Epithelial cell of proximal tubule (primary cell): Measurements from ENCODE around the gene ERI3. TPM values are rescaled to one million over a fixed set of nuclear protein-coding genes. Genes with fewer than 3 reads are reported as not detected.

Source experiments
- DNase-seq: peaks from one replicate; pipeline ENCODE4 v3.0.0-alpha.2; 2011; ENCODE audit warnings: low read depth
- H3K4me3 ChIP-seq: 2 replicates; pipeline ENCODE4 v1.5.1; 2011; ENCODE audit warnings: low read depth, mild to moderate bottlenecking, low read length
- total RNA-seq: library from RNA; depleted of rRNA; stranded (reverse); fragments of >200 nt; gene quantifications from 2 replicates; pipeline ENCODE4 v1.2.3, GENCODE V29; 2015
- TF ChIP-seq, protein P1 (sequence below): conservative IDR thresholded peaks from 2 replicates; pipeline ENCODE4 v1.5.1; 2012; ENCODE audit warnings: low read depth, mild to moderate bottlenecking, low read length

ERI3 gene
- total RNA-seq, 1 donor from 2014 or later, result 51.7 TPM

DNA sequence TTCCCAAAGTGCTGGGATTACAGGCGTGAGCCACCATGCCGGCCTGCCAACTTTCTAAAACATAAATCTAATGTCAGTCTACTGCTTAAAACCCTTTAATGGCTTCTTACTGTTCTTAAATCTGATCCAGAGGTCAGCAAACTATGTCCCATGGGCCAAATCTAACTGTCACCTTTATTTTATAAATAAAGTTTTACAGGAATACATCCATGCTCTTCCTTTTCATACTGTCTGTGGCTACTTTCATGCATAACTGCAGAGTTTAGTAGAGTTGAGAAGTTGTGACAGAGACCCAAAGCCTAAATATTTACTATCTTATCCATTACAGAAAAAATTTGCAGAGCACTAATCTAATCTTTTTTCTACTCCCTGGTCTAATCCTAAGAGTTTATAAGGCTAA is 3.8 kb downstream of the ERI3 start:
- TF ChIP-seq, protein P1, sequence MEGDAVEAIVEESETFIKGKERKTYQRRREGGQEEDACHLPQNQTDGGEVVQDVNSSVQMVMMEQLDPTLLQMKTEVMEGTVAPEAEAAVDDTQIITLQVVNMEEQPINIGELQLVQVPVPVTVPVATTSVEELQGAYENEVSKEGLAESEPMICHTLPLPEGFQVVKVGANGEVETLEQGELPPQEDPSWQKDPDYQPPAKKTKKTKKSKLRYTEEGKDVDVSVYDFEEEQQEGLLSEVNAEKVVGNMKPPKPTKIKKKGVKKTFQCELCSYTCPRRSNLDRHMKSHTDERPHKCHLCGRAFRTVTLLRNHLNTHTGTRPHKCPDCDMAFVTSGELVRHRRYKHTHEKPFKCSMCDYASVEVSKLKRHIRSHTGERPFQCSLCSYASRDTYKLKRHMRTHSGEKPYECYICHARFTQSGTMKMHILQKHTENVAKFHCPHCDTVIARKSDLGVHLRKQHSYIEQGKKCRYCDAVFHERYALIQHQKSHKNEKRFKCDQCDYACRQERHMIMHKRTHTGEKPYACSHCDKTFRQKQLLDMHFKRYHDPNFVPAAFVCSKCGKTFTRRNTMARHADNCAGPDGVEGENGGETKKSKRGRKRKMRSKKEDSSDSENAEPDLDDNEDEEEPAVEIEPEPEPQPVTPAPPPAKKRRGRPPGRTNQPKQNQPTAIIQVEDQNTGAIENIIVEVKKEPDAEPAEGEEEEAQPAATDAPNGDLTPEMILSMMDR, result no peak
- no peak for DNase-seq
- H3K4me3 ChIP-seq, result no peak overlapping the region

DNA sequence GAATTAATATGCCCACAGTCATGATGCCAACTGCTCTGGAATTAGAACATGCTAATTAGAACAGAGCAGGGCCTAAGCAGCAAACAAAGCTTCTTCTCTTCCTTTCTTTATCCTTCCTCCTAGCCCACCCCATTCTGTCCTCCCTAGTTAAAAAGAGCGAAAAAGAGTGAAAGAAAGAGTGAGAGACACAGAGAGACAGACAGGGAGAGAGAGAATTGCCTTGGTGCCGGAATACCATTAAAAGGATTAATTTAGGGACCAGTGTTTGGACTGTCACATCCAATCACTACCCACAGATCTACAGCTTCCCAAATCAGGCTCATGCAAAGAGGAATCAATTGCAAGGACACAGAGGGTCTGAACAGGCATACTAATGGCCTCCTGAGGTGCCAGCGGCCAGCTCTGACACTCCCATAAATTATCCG is 7.0 kb downstream of the ERI3 start:
- DNase-seq, result no peak
- TF ChIP-seq, protein P1, result no peak
- H3K4me3 ChIP-seq, result no peak overlapping the region

DNA sequence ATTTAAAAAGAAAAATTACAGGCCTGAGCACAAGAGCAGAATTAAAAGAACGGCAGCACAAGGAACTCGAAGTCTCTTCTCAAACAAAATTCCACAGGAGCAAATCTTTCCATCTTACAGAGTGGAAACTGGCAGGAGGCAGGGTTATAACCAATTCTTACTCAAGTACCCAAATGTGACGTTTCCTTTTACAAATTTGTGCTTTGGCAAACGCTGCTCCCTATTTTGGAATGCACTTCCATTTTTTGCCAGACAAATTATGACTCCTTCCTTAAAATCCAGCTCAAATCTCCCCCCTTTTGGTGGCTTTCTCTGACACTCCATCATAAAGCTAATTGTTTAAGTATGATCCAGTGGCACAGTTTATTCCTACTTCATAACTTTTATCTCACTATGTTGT is 7.8 kb downstream of the ERI3 start:
- no peak overlapping the region for H3K4me3 ChIP-seq
- no peak for DNase-seq
- TF ChIP-seq, protein P1, result no peak

DNA sequence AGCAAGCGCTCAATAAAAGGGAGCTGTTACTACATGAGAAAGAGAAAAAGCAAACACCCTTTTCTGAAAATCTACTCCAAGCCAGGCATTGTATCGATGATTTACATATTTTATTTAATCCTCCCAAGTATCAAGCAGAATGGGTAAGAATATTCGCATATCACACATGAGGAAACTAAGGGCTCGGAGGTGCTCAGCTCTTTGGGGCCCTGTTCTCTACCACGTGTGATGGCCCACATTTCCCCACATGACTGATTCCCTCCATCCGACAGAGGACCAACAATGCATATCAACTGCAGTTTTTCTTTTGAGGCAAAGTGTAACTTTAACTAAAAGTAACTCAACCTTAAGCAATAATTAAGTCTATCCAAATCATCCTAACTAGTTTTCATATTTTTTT is 8.2 kb downstream of the ERI3 start:
- no peak for DNase-seq
- TF ChIP-seq, protein P1, result no peak
- H3K4me3 ChIP-seq, result no peak overlapping the region

DNA sequence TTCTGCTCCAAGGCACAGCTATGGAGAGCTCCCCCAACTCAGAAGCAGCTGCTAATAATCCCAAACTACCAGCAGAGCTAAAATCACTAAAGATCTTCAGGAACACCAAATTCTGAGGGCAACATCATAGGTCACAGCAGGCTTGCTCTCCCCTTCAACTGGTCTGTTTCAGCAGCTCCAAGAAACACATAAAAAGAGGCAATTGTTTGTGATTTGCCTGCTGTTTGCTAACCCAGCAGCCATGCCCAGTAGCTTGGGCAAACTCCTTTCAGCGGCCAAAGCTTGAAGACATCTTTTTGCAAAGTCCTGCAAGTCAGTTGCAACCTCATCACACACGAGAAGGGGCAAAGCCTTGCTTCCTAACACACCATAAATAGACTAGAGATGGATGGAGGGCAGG is 8.9 kb downstream of the ERI3 start:
- H3K4me3 ChIP-seq, result no peak overlapping the region
- no peak for DNase-seq
- TF ChIP-seq, protein P1, result no peak

DNA sequence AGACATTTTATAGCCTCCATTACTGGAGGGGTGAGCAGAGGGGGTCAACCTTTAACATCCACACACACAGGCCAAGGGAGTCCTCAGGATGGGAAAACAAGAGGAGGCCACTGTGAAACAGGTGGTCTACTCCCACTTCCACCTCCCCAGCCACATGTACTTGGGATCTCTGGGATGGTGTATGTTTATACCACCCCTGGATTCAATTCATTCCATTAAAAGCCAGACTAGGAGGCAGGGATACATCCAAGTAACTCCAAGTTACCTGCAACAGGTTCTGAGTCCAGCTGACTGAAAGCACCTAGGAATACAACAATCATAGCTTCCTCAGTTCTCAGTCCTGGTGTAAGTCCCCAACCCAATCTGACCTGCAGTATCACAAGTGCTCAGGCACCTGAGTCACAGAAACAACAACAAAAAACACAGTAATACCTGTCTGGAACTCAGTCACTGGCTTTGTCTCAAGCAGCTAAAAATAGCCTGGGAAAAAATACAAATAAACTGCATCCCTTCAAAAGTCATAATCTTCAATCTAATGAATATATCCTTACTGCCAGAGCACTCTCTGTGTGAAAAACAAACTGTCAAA is 9.8 kb downstream of the ERI3 start:
- TF ChIP-seq, protein P1, result no peak
- DNase-seq, result no peak
- H3K4me3 ChIP-seq, result no peak overlapping the region

DNA sequence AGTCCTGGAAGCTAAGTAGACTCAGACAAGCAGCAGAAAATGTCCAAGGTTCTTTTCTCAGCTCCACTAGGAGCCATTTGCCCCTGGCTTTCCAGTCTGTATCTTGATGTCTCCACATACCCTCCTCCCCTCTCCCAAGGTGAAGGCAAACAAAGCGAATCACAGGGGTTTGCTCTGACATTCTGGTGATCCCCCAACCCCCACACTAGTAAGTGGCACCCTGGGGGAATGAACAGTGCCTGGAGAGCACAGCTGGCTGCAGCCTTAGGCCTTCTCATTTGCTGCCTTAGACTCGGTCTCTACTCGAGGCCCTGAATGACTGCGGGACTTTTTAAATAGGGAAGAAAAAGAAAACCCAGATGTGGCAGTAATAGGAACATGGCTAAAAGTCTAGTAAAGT is 15.3 kb downstream of the ERI3 start:
- TF ChIP-seq, protein P1, result no peak
- no peak for DNase-seq
- H3K4me3 ChIP-seq, result no peak overlapping the region
